Colonic mucosa (tissue), 4 donors: ENCODE data around the gene SEMA4D. TPM values are rescaled to one million over a fixed set of nuclear protein-coding genes. Genes with fewer than 3 reads are reported as not detected.

Source experiments
- DNase-seq: peaks from one replicate; pipeline ENCODE4 v3.0.0-alpha.2; 2020
- H3K27ac ChIP-seq: fragments of 200-600 bp; one replicate; pipeline ENCODE4 v1.8.0; 2021
- H3K27me3 ChIP-seq: fragments of 200-600 bp; one replicate; pipeline ENCODE4 v1.8.0; 2021
- H3K36me3 ChIP-seq: fragments of 200-600 bp; one replicate; pipeline ENCODE4 v1.8.0; 2021
- H3K4me1 ChIP-seq: fragments of 200-600 bp; one replicate; pipeline ENCODE4 v1.8.0; 2021; ENCODE audit warnings: mild to moderate bottlenecking
- H3K4me3 ChIP-seq: fragments of 200-600 bp; one replicate; pipeline ENCODE4 v1.8.0; 2021
- H3K9ac ChIP-seq, 2 donors: one replicate each; pipeline ENCODE4 v1.7.0; 2013; ENCODE audit warnings: control low read depth in 2 of 2, low read depth in 2 of 2, low read length in 2 of 2
- H3K9me3 ChIP-seq: fragments of 200-600 bp; one replicate; pipeline ENCODE4 v1.8.0; 2021
- CTCF ChIP-seq: fragments of 200-600 bp; IDR thresholded peaks from one replicate; pipeline ENCODE4 v1.8.0; 2022; ENCODE audit warnings: antibody characterized with exemption, mild to moderate bottlenecking
- intact Hi-C: fragments of 100-400 bp; cut with DNase I; formaldehyde crosslinking; loops from one replicate; pipeline ENCODE4 v1.14.1; 2022
- total RNA-seq, 2 donors: library from RNA; stranded (reverse); fragmentation: NEBNext Ultra II Directional in 1 of 2; extraction: Animal tissue kit (Norgen Biotek cat#: 25700) in 1 of 2; gene quantifications; one replicate each; pipeline ENCODE4 v1.2.1, GENCODE V29; 2021
- donor health status: healthy.
- donor health status: DM: no; HTN: no; CAD: no.
- donor health status: DM: no; HTN: no; CAD: no.

The SEMA4D gene
- total RNA-seq, 2 donors from 2014 or later: 14.7 to 19.0 TPM

GRCh38 chr9:89468281-89468960 is 29.5 kb downstream of the SEMA4D start:
- Histone ChIP-seq H3K36me3 (no peaks in the 10 kb centered on the region), H3K27me3 (no peaks in the 10 kb centered on the region), H3K9ac (no peak overlapping the region), H3K27ac (no peak overlapping the region), H3K9me3 (no peaks in the 10 kb centered on the region), H3K4me3 (no peak overlapping the region), H3K4me1 (no peaks in the 10 kb centered on the region)
- no peak for DNase-seq
- intact Hi-C loops: no loop called here
- no peak for TF ChIP-seq CTCF

- intact Hi-C loops: no loop called here
- H3K4me3 ChIP-seq: no peak overlapping the region
- H3K27me3 ChIP-seq: no peaks in the 10 kb centered on the region
- no peak overlapping the region for H3K9ac ChIP-seq
- no peaks in the 10 kb centered on the region for H3K36me3 ChIP-seq
- no peak for DNase-seq
- H3K27ac ChIP-seq: no peak overlapping the region
- TF ChIP-seq CTCF: no peak
- H3K9me3 ChIP-seq: no peaks in the 10 kb centered on the region
- H3K4me1 ChIP-seq: no peaks in the 10 kb centered on the region
Measured at GRCh38 chr9:89467278-89467625, 30.7 kb downstream of the SEMA4D start.

GRCh38 chr9:89466451-89467277 is 31.2 kb downstream of the SEMA4D start:
- Histone ChIP-seq H3K27me3 (no peaks in the 10 kb centered on the region), H3K4me3 (no peak overlapping the region), H3K27ac (no peak overlapping the region), H3K4me1 (no peaks in the 10 kb centered on the region), H3K36me3 (no peaks in the 10 kb centered on the region), H3K9ac (no peak overlapping the region), H3K9me3 (no peaks in the 10 kb centered on the region)
- intact Hi-C loops: no loop called here
- DNase-seq: no peak
- no peak for TF ChIP-seq CTCF

- H3K4me3 ChIP-seq: no peak overlapping the region
- no peak for DNase-seq
- intact Hi-C loops: no loop called here
- H3K36me3 ChIP-seq: no peaks in the 10 kb centered on the region
- no peaks in the 10 kb centered on the region for H3K9me3 ChIP-seq
- H3K9ac ChIP-seq: no peak overlapping the region
- H3K27ac ChIP-seq: no peak overlapping the region
- TF ChIP-seq CTCF: no peak
- no peaks in the 10 kb centered on the region for H3K4me1 ChIP-seq
- no peaks in the 10 kb centered on the region for H3K27me3 ChIP-seq
Measured at GRCh38 chr9:89465726-89466308, 32.1 kb downstream of the SEMA4D start.

GRCh38 chr9:89465001-89465451 is 32.9 kb downstream of the SEMA4D start:
- Histone ChIP-seq H3K27me3 (no peaks in the 10 kb centered on the region), H3K36me3 (no peaks in the 10 kb centered on the region), H3K4me3 (no peak overlapping the region), H3K9ac (no peak overlapping the region), H3K4me1 (no peaks in the 10 kb centered on the region), H3K27ac (no peak overlapping the region), H3K9me3 (no peaks in the 10 kb centered on the region)
- TF ChIP-seq CTCF: no peak
- DNase-seq: no peak
- intact Hi-C loops: no loop called here
